GM21367 (cell line): ENCODE measurements around the gene COL11A1.
"Not testable (repeated sequence)": the region's sequence is repeated elsewhere in the genome, so short reads cannot be mapped to it uniquely, and the experiment has no call there.

Source experiments
- ATAC-seq: cut with Tn5 transposase; IDR thresholded peaks from one replicate; pipeline ENCODE4 v1.9.1; 2021; ENCODE audit not compliant: unreplicated experiment

The COL11A1 gene

DNA sequence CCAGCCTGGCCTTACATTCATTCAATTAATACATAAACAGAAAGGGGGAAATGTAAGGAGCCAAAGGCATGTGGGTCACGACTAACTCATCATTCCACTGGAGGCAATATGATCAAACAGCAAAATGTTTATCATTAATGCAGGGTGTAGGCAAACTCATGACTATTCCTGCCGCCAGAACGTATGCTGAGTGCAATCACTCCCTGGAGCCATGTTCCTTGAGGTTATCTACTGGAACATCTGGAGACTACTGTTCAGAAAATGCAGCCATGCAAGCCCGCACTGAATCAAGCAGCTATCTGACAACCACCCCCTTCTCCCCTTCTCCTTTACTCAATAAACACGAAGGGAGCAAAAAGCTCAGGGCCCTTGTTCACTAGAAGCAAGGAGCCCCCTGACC is 267.6 kb downstream of the COL11A1 start:
- no peak for ATAC-seq

DNA sequence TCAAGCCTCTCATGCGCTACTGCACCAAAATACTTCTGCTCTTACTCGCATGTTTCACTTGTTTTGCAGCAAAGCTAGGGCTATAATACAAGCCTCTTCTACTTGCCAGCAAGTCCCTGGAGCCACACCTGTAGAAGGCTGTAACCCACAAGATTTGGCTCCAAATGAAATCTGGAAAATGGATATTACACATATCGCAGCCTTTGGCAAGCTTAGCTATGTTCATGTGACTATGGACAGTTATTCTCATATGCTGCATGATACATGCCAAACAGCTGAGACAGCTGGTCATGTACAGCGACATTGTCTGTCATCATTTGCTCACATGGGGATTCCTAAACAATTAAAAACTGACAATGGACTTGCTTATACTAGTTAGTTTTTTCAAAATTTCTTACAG is 270.3 kb downstream of the COL11A1 start:
- ATAC-seq = no peak

DNA sequence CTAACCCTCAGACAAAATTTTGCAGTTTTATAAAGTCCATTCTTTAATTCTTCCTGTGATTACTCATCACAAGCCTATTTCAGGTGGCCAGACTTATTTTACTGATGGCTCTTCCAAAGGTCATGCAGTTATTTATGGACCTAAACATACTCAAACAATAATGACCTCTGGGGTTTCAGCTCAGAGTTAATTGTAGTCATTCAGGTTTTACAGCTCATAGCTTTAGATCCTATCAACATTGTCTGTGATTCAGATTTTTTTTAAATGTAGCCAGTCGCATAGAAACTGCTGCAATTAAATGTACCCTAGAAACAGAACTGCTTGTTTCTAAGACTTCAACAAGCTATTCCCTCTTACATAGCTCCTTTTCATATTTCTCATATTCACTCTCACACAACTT is 270.8 kb downstream of the COL11A1 start:
- no peak for ATAC-seq

DNA sequence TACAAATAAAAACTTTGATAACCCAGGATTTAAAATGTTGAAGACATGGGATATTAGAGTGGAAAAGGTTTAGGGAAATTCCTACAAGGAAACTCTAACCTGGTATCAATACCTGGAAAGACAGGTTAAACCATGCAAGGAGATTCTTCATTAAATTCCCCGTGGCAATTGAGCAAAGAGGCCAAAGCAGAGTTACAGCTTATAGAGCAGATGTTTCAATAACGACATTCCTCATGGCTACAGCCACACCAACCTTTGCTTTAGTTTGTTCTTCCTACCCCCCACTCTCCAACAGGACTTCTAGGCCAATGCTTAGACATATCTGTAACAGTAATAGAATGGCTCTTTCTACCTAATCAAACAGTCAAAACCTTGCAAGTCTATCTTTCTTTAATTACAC is 271.3 kb downstream of the COL11A1 start:
- no peak for ATAC-seq

DNA sequence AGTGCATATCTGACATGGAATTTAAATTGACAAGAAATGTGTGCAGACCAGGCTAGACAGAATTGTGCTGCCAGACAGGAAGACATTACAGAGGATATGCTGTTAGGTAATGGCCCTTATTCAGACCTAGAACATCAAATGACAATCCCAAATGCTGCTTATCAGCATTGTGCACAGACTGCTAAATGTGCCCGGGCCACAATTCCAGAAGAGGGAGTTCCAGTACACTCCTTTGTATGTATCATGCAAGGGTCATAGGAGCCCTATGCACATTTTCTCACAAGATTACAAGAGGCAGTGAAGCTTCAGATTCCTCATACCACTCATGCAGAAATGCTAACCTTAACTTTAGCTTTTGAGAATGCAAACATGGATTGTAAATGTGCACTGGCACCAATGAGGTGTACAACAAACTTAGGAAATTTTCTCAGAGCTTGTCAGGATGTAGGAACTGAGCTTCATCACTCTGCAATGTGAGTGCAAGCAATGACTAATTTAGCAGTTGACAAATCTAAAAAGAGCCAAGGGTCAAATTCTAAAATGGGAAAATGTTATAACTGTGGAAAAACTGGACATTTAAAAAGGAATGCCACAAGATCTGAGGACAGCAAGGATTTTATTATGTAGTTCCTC is 273.5 kb downstream of the COL11A1 start:
- ATAC-seq = no peak

DNA sequence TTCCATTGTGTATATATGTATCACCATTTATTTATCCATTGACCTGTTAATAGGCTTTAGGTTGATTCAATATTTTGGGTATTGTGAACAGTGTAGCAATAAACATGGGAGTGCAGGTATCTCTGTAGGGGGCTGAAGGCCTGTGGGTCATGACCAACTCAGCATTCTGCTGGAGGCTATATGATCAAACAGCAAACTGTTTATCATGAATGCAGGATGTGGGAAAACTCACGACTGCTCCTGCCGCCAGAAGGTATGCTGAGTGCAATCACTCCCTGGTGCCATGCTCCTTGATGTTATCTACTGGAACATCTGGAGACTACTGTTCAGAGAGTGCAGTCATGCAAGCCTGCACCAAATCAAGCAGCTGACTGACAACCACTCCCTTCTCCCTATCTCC is 275.2 kb downstream of the COL11A1 start:
- ATAC-seq = no peak

DNA sequence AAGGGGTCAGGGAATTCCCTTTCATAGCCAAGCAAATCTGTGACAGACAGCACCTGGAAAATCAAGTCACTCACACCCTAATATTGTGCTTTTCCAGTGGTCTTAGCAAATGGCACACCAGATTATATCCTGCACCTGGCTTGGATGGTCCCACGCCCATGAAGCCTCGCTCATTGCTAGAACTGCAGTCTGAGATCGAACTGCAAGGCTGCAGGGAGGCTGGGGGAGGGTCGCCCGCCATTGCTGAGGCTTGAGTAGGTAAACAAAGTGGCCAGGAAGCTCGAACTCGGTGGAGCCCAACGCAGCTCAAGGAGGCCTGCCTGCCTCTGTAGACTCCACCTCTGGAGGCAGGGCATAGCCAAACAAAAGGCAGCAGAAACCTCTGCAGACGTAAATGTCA is 281.6 kb downstream of the COL11A1 start:
- ATAC-seq = not testable (repeated sequence)
